ENCODE measurements around the gene ANP32A.
"Not testable (repeated sequence)": the region's sequence is repeated elsewhere in the genome, so short reads cannot be mapped to it uniquely, and the experiment has no call there.

Gene ANP32A

GRCh38 chr15:68781766-68782588 is 38.7 kb downstream of the ANP32A start:
- no peak for DNase-seq

GRCh38 chr15:68781217-68781616 is 39.5 kb downstream of the ANP32A start:
- no peak for DNase-seq

- no peak for DNase-seq
Measured at GRCh38 chr15:68778876-68779275, 41.8 kb downstream of the ANP32A start.

DNA sequence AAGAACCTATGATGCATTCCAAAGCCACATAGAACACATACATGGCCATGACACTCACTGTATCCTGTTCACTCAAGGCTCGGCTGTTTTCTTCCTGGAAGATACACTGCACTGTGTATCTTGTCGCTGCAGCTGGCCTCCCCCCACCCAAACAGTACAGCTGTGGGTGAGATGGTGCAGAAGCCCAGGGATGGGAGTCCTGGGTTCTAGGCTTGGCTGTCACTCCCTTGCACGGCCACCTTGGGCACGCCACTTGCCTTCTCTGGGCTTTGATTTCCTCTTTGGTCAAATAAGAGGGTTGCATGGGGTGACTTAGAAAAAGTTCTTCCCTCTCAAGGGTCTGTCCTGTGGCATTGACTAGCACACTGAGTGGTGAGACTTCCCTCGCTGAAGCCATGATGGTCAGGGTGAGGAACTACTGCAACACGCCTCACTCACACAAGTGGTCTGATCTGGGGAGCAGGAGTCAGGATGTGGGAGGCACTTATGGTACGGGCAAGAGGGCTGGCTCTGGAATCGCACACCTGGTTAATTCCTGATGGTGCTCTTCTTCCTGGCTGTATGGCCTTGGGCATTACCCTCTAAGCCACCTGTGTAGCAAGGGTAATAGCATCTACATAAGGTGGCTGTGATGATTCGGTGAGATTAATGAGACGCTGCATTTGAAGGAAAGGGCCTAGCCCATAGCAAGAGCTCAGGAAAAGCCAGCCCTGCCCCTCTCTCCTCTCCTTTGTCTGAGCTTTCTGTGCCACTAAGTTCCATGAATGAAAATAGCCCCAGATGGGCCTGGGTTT is 44.0 kb downstream of the ANP32A start:
- no peak for DNase-seq

DNA sequence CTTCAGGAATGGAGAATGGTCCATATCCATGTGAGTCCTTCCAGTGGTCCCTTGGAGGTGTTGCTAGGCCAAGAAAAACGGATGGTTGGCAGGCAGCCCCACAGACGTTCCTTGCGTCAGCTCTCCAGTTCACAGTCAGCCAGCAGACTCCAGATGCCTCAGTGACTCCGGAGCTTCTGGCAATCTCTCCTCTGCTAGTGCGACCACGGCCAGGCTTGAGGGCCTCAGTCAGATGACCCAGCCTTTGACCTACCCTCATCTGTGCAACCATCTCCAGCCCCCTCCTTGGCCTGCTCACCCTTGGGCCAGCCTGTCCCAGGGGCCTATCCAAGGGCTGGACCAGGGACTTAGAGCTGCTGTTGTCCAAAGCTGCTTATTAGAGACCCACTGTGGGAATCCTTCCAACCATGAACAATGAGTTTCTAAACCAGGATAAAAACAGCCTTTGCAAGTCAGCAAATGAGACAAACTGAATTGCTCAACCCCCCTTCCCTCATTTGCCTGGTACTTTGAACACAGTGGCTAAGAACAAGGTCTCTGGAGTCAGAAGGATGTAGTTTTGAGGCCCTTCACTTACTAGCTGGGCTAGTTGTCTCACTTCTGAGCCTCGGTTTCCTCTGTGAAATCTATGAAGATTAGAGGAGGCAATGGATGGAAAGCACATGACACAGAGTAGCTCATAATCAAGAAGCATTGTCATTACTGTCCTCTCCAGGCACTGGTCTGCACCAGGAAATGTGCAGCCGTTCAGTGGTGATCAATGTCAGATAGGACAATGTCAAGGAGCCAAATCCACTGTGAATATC is 44.8 kb downstream of the ANP32A start:
- no peak for DNase-seq

DNA sequence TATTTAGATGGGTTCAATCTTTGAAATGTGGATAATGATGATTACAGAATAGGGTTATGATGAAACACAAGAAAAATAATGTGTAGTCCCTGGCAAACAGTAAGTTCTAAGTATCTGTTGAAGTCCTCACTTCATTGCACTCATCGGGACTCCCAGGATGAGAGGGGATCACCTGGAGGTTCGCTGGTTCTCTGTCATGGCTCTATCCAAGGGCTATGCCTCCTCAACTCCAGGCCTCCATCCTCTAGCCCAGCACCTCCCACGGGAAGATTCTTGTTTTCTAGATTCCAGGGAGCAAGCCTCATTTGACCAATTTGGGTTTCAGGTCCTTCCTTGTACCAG is 45.5 kb downstream of the ANP32A start:
- no peak for DNase-seq

DNA sequence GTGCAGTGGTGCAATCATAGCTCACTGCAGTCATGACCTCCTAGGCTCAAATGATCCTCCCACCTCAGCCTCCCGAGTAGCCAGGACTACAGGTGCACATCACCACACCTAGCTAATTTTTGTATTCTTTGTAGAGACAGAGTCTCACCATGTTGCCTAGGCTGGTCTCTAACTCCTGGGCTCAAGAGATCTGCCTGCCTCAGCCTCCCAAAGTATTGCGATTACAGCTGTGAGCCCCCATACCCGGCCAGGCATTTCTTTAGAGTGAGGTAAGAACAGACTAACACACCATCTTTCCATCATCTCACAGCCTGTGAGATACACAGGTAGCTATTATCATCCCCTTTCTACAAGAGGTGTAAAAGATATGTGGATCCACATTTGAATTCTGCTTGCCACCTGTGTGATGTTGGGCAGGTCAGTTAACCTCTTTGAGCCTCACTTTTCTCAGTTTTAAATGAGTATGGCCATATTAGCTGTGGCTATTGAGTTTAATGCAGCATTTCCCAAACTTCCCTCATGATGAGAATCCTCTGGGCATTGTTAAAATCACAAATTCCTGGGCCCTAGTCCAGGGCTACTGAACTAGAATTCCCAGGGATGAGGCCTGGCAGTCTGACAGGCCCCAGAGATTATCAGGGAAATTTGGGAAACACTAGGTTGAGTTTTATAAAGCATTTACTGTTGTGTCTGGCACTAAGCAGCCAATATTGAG is 46.0 kb downstream of the ANP32A start:
- DNase-seq, result no peak

DNA sequence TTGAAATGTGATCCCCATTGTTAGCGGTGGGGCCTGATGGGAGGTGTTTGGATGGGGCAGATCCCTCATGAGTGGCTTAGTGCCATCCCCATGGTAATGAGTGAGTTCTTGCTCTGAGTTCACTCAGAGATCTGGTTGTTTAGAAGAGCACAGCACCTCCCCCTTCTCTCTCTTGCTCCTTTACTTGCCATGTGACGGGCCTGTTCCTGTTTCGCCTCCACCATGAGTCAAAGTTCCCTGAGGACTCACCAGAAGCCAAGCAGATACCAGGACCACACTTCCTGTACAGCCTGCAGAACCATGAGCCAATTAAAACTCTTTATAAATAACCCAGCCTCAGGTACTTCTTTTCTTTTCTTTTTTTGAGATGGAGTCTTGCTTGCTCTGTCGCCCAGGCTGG is 46.6 kb downstream of the ANP32A start:
- no peak for DNase-seq

DNA sequence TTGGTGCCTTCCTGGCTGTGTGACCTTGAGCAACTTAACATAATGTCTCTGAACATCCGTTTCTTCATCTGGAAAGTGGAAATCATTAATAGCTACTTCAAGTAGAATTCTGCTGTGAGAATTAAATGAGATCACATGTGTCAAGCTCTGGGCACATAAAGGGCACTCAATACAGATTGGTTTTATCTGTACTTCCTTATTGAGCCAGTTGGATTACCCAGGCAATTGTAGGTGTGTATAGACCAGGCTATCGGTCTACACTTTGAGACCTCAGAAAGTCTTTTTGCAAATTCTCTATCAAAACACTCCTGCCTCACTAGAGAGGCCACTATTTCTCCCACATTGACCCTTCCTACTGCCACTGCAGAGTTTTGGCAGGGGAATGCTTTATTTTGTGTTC is 47.7 kb downstream of the ANP32A start:
- no peak for DNase-seq

GRCh38 chr15:68770216-68770615 is 50.5 kb downstream of the ANP32A start:
- no peak for DNase-seq

- no peak for DNase-seq
Measured at GRCh38 chr15:68769702-68770101, 51.0 kb downstream of the ANP32A start.

DNA sequence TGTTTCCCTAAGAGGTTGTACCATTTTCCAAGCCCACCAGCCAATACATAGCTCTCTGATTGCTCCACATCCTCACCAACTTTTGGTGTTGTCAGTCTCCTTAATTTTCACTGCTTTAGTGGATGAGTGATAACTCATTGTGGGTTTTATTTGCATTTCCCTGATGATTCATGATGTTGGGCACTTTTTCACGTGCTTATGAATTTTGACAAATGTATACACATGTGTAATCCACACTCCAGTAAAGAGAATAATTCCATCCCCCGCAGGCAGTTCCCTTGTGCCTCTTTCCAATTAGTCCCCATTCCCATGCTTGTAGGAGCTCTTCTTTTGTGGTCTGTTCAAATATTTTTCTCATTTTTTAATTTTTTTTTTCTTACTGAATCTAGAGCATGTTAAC is 52.4 kb downstream of the ANP32A start:
- no peak for DNase-seq

- no peak for DNase-seq
Measured at GRCh38 chr15:68767833-68768232, 52.9 kb downstream of the ANP32A start.

- DNase-seq, result no peak
Measured at GRCh38 chr15:68765602-68766368, 54.9 kb downstream of the ANP32A start.

DNA sequence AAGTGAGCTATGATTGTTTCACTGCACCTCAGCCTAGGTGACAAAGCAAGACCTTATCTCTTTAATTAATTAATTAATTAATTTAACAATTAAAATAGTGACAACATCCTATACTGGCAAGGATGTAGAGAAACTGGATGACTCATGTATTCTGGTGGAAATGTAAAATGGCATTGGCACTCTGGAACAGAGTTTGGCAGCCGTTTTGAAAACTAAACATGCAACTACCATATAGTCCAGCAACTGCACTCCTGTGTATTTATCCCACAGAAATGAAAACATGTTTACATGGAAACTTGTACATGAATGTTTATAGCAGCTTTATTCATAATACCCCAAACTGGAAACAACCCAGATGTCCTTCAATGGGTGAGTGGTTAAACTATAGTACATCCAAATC is 56.6 kb downstream of the ANP32A start:
- no peak for DNase-seq

GRCh38 chr15:68763063-68763462 is 57.6 kb downstream of the ANP32A start:
- DNase-seq, result no peak

DNA sequence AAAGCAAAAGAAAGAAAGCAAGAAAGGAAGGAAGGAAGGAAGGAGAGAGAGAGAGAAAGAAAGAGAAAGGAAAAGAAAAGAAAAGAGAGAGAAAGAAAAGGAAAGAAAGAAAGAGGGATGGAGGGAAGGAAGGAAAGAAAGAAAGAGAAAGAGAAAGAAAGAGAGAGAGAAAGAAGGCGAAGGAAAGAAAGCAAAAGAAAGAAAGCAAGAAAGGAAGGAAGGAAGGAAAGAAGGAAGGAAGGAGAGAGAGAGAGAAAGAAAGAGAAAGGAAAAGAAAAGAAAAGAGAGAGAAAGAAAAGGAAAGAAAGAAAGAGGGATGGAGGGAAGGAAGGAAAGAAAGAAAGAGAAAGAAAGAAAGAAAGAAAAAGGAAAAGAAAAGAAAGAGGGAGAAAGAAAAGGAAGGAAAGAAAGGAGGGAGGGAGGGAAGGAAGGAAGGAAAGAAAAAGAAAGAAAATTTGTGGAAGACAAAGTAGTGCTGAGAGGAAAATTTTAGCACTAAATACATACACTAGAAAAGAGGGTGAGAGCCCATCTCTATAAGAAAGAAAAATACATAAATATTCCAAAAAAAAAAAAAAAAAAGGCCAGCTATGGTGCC is 60.6 kb downstream of the ANP32A start:
- not testable (repeated sequence) for DNase-seq

- DNase-seq, result no peak
Measured at GRCh38 chr15:68755731-68756130, 65.0 kb downstream of the ANP32A start.

DNA sequence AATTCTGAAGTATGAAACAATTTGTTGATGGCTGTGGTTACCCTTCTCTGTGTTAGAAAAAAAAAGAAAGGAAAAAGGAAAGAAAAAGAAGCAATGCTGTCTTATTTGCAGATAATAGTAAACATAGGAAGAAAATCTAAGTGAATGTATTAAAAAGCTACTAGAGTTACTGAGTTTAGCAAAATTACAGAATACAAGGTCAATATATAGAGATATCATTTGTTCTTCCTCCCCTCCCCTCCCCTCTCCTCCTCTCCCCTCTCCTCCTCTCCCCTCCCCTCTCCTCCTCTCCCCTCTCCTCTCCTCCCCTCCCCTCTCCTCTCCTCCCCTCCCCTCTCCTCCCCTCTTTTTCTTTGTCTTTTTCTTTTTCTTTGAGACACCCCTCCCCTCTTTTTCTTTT is 69.1 kb downstream of the ANP32A start:
- no peak for DNase-seq

DNA sequence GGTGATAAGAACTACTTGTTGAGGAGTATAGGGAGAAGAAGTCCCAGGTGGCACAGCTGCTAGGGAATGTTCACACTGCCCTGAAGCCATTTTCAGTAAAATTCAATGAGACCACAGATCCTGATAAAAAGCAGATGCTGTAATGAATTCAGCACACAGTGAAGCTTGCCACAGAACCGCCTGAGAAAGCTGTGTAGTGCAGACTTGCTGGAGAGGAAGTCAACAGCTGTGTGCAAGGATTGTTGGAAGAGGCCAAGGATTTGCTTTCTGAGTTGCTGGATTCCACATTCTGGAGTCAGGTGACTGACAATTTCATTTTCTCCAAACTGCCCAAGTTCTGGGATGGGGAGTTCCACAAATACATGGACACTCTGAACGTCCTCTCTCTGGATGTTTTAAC is 70.9 kb downstream of the ANP32A start:
- DNase-seq, result no peak

DNA sequence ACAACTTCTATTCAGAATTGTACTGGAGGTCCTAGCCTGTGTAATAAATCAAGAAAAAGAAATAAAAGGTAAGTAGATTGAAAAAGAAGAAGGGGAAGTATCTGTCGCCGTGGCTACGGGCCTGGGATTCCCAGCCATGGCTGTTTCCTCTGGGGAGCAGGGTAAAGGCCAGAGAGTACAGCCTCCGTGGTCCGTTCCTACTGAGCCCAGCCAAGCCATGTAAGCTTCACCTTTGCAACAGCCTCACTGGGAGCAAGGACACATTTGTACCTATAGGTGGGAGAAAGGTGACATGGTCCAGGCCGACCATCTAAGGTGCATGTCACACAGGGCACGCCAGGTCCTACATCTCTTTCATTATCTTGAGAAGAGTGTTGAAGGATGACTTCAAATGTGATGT is 71.3 kb downstream of the ANP32A start:
- DNase-seq, result no peak

DNA sequence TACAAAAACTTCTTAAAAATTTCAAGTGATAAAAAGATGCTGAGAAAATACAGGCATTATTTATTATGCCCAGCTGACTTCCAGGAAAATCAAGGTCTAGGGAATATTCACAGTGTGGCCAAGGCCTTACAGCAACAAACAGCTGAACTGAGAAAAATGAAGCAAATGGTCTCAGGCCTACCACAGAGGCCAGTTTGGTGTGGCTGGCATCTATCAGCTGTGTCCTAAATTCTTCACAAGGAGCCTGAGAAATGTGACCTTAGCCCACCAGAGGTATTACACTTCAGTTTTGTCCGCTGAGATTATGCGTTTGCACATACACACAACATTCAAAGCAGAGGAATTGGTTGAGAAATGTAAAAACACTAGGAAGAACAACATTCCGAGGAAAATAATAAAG is 77.4 kb downstream of the ANP32A start:
- no peak for DNase-seq

Measured in 8988T (cell line).